Suprapubic skin (tissue), 4 donors: ENCODE results near the gene SECISBP2. TPM values are rescaled to one million over a fixed set of nuclear protein-coding genes. Genes with fewer than 3 reads are reported as not detected.

Experiments used
- DNase-seq, 2 donors: peaks; one replicate each; pipeline ENCODE4 v3.0.0-alpha.2; 2019; ENCODE audit warnings: low spot score in 2 of 2
- H3K27ac ChIP-seq: fragments of 200-600 bp; sonication (generic); one replicate; pipeline ENCODE4 v1.5.1; 2019
- H3K27me3 ChIP-seq: fragments of 200-600 bp; sonication (generic); one replicate; pipeline ENCODE4 v1.5.1; 2019
- H3K36me3 ChIP-seq: fragments of 200-600 bp; sonication (generic); one replicate; pipeline ENCODE4 v1.5.1; 2019
- H3K4me1 ChIP-seq: fragments of 200-600 bp; sonication (generic); one replicate; pipeline ENCODE4 v1.5.1; 2019
- H3K4me3 ChIP-seq: fragments of 200-600 bp; sonication (generic); one replicate; pipeline ENCODE4 v1.5.1; 2019; ENCODE audit warnings: mild to moderate bottlenecking
- H3K9me3 ChIP-seq: fragments of 200-600 bp; sonication (generic); one replicate; pipeline ENCODE4 v1.5.1; 2019
- EP300 ChIP-seq: sonication (generic); formaldehyde crosslinking; IDR thresholded peaks from one replicate; pipeline ENCODE4 v1.6.1; 2017; ENCODE audit warnings: antibody characterized with exemption
- POLR2A ChIP-seq, 2 donors: fragments of 450-650 bp; IDR thresholded peaks; one replicate each; pipeline ENCODE4 v1.6.1; 2017; ENCODE audit warnings: antibody characterized with exemption in 2 of 2, mild to moderate bottlenecking in 2 of 2, moderate library complexity in 2 of 2
- POLR2AphosphoS5 ChIP-seq, 3 donors: sonication (generic); formaldehyde crosslinking; IDR thresholded peaks; one replicate each; pipeline ENCODE4 v1.6.1; 2017; ENCODE audit warnings: antibody characterized with exemption in 3 of 3
- WGBS: methylation state at CpG from one replicate; pipeline ENCODE4 v1.1.5; 2018; 5-methylcytosine and 5-hydroxymethylcytosine counted together
- total RNA-seq, 4 donors: library from RNA; depleted of rRNA; stranded (reverse); fragments of >200 nt; gene quantifications; one replicate each; pipeline ENCODE4 v1.1.0, GENCODE V29; 2016
- TF ChIP-seq, protein P1 (sequence below), 2 donors: fragments of 200-600 bp in 1 of 2; fragments of 450-650 bp in 1 of 2; sonication (generic) in 1 of 2; IDR thresholded peaks; one replicate each; pipeline ENCODE4 v1.5.1; 2016 to 2019; ENCODE audit warnings: antibody characterized with exemption in 2 of 2, mild to moderate bottlenecking in 1 of 2, moderate library complexity in 1 of 2

Gene SECISBP2
- total RNA-seq, 4 donors from 2014 or later = 43.6 to 111 (median 60.8) TPM

DNA sequence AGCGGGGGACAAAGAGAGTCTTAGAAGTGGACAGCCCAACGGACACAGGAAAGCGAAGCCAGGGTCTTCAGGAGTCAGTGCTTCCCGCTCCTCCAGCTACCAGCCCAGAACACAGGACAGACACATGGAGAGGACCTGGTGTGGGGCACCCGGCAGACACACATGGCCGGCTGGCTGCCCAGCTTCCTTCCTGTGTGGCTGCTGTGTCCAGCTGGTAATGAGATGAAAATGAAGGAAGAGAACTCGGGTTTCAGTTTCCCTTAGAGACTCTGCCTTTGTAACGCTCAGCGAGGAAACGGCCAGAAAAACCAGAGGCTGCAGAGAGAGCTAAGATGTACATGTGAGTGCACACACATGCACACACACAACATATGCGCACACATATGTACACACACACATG is 87.5 kb downstream of the SECISBP2 start:
- WGBS = 80% methylated on average over 11 of the region's 11 CpGs
- H3K27ac ChIP-seq = no peak overlapping the region
- TF ChIP-seq EP300 (no peak), POLR2AphosphoS5 (IDR thresholded peaks at IDR 0.05) (no peak), POLR2A (IDR thresholded peaks at IDR 0.05) (no peak)
- TF ChIP-seq, protein P1, sequence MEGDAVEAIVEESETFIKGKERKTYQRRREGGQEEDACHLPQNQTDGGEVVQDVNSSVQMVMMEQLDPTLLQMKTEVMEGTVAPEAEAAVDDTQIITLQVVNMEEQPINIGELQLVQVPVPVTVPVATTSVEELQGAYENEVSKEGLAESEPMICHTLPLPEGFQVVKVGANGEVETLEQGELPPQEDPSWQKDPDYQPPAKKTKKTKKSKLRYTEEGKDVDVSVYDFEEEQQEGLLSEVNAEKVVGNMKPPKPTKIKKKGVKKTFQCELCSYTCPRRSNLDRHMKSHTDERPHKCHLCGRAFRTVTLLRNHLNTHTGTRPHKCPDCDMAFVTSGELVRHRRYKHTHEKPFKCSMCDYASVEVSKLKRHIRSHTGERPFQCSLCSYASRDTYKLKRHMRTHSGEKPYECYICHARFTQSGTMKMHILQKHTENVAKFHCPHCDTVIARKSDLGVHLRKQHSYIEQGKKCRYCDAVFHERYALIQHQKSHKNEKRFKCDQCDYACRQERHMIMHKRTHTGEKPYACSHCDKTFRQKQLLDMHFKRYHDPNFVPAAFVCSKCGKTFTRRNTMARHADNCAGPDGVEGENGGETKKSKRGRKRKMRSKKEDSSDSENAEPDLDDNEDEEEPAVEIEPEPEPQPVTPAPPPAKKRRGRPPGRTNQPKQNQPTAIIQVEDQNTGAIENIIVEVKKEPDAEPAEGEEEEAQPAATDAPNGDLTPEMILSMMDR (IDR thresholded peaks at IDR 0.05) = no peak

GRCh38 chr9:89407070-89407469 is 88.8 kb downstream of the SECISBP2 start:
- H3K4me3 ChIP-seq = no peak overlapping the region
- no peaks in the 10 kb centered on the region for H3K4me1 ChIP-seq
- H3K36me3 ChIP-seq = peaks cover 15% of the 10 kb centered on the region
- H3K27me3 ChIP-seq = no peaks in the 10 kb centered on the region
- TF ChIP-seq, protein P1 (IDR thresholded peaks at IDR 0.05) = no peak
- TF ChIP-seq EP300 (no peak), POLR2AphosphoS5 (IDR thresholded peaks at IDR 0.05) (no peak), POLR2A (IDR thresholded peaks at IDR 0.05) (no peak)
- no peaks in the 10 kb centered on the region for H3K9me3 ChIP-seq
- DNase-seq = no peak
- WGBS = 27% methylated on average over 2 of the region's 2 CpGs
- no peak overlapping the region for H3K27ac ChIP-seq

More for the DNA sequence above, 87.5 kb downstream of the SECISBP2 start:
- Histone ChIP-seq H3K36me3 (peaks cover 26% of the 10 kb centered on the region), H3K4me3 (no peak overlapping the region), H3K9me3 (no peaks in the 10 kb centered on the region), H3K4me1 (no peaks in the 10 kb centered on the region), H3K27me3 (no peaks in the 10 kb centered on the region)
- no peak for DNase-seq

- no peak for TF ChIP-seq EP300
- TF ChIP-seq POLR2A (IDR thresholded peaks at IDR 0.05) = no peak
- no peak for TF ChIP-seq POLR2AphosphoS5 (IDR thresholded peaks at IDR 0.05)
- TF ChIP-seq, protein P1 (IDR thresholded peaks at IDR 0.05) = no peak
Observed at GRCh38 chr9:89408628-89409101, 90.4 kb downstream of the SECISBP2 start.

More at GRCh38 chr9:89408628-89409101, 90.4 kb downstream of the SECISBP2 start:
- WGBS = 66% methylated on average over 12 of the region's 12 CpGs
- no peak overlapping the region for H3K27ac ChIP-seq
- H3K36me3 ChIP-seq = peaks cover 4% of the 10 kb centered on the region
- no peaks in the 10 kb centered on the region for H3K9me3 ChIP-seq
- H3K4me1 ChIP-seq = no peaks in the 10 kb centered on the region
- no peak overlapping the region for H3K4me3 ChIP-seq
- DNase-seq = no peak
- no peaks in the 10 kb centered on the region for H3K27me3 ChIP-seq

Other genes starting within 250 kb of the SECISBP2 start
- 1 to 10 TPM; 1.7 to 6.0 (median 3.2) TPM for gene SHC3, start 139.7 kb upstream of the SECISBP2 start, total RNA-seq
- gene CKS2, start 7.3 kb upstream of the SECISBP2 start, total RNA-seq = 10 to 100 TPM in 3 of 4 donors, 1 to 10 TPM in 1; 8.6 to 35.4 (median 26.8) TPM
- gene SEMA4D, start 179.6 kb downstream of the SECISBP2 start, total RNA-seq = 10 to 100 TPM; 37.3 to 50.1 (median 42.6) TPM